Mesendoderm (in vitro differentiated cells): ENCODE results near the gene RNF5.

Source experiments
- DNase-seq: peaks from one replicate; pipeline ENCODE4 v3.0.0; 2013
- H2AK5ac ChIP-seq: 2 replicates; pipeline ENCODE4 v1.6.1; 2013; ENCODE audit warnings: low read length, inconsistent platforms
- H2BK120ac ChIP-seq: 2 replicates; pipeline ENCODE4 v1.6.1; 2013; ENCODE audit warnings: low read depth, mild to moderate bottlenecking, low read length, moderate library complexity, mixed read lengths
- H2BK15ac ChIP-seq: replicated peaks from 2 replicates; pipeline ENCODE4 v1.6.1; 2013; ENCODE audit warnings: low read depth, mild to moderate bottlenecking, moderate library complexity
- H2BK5ac ChIP-seq: 2 replicates; pipeline ENCODE4 v1.6.1; 2013; ENCODE audit warnings: low read length, inconsistent platforms
- H3K18ac ChIP-seq: 2 replicates; pipeline ENCODE4 v1.6.1; 2013; ENCODE audit warnings: mild to moderate bottlenecking, low read length, mixed read lengths
- H3K23ac ChIP-seq: one replicate; pipeline ENCODE4 v1.6.1; 2013; ENCODE audit warnings: low read length
- H3K27ac ChIP-seq: 2 replicates; pipeline ENCODE4 v1.5.1; 2013; ENCODE audit warnings: low read depth, mild to moderate bottlenecking, inconsistent platforms, low read length, moderate library complexity
- H3K27me3 ChIP-seq: 2 replicates; pipeline ENCODE4 v1.6.1; 2013; ENCODE audit warnings: low read length, control low read depth, mild to moderate bottlenecking, inconsistent platforms; ENCODE audit not compliant: insufficient read depth, poor library complexity
- H3K36me3 ChIP-seq: 2 replicates; pipeline ENCODE4 v1.6.1; 2013; ENCODE audit warnings: low read length, inconsistent platforms; ENCODE audit not compliant: control insufficient read depth, insufficient read depth
- H3K4ac ChIP-seq: one replicate; pipeline ENCODE4 v1.6.1; 2013; ENCODE audit warnings: low read depth, mild to moderate bottlenecking, low read length, moderate library complexity
- H3K4me1 ChIP-seq: 2 replicates; pipeline ENCODE4 v1.6.1; 2013; ENCODE audit warnings: low read depth, low read length, inconsistent platforms; ENCODE audit not compliant: control insufficient read depth
- H3K4me2 ChIP-seq: 2 replicates; pipeline ENCODE4 v1.6.1; 2013; ENCODE audit warnings: low read length
- H3K4me3 ChIP-seq: 2 replicates; pipeline ENCODE4 v1.5.1; 2013; ENCODE audit warnings: mild to moderate bottlenecking, low read length
- H3K56ac ChIP-seq: one replicate; pipeline ENCODE4 v1.6.1; 2013; ENCODE audit warnings: low read length
- H3K79me1 ChIP-seq: 2 replicates; pipeline ENCODE4 v1.6.1; 2013; ENCODE audit warnings: low read length, inconsistent platforms
- H3K79me2 ChIP-seq: 2 replicates; pipeline ENCODE4 v1.6.1; 2013; ENCODE audit warnings: mild to moderate bottlenecking, low read length; ENCODE audit not compliant: control insufficient read depth, insufficient read depth
- H3K9ac ChIP-seq: 2 replicates; pipeline ENCODE4 v1.6.1; 2013; ENCODE audit warnings: low read length, inconsistent platforms
- H4K5ac ChIP-seq: one replicate; pipeline ENCODE4 v1.6.1; 2013; ENCODE audit warnings: low read length
- H4K8ac ChIP-seq: one replicate; pipeline ENCODE4 v1.6.1; 2013; ENCODE audit warnings: low read depth, mild to moderate bottlenecking, control low read depth, low read length, moderate library complexity
- WGBS: extraction: QIAGEN DNeasy Blood & Tissue Kit; methylation state at CpG from one replicate; pipeline ENCODE4 v1.1.7; 2013; ENCODE audit warnings: low lambda C conversion rate, missing lambda C conversion rate; ENCODE audit not compliant: insufficient coverage; ENCODE audit errors: extremely low coverage; 5-methylcytosine and 5-hydroxymethylcytosine counted together

The RNF5 gene

GRCh38 chr6:32154514-32155161 lies 23.6 kb upstream of the RNF5 start:
- no peak overlapping the region for H2BK5ac ChIP-seq
- peaks cover 8% of the 10 kb centered on the region for H3K79me1 ChIP-seq
- H3K56ac ChIP-seq = peak overlapping the region; percentile 97
- H3K4ac ChIP-seq = no peak overlapping the region
- no peak overlapping the region for H4K8ac ChIP-seq
- H3K4me2 ChIP-seq = peak overlapping the region; percentile 95
- H2BK120ac ChIP-seq = no peak overlapping the region
- H3K36me3 ChIP-seq = peaks cover 2% of the 10 kb centered on the region
- peak overlapping the region; percentile 95 for H3K4me3 ChIP-seq
- H2AK5ac ChIP-seq = no peak overlapping the region
- H3K4me1 ChIP-seq = peaks cover 15% of the 10 kb centered on the region
- H3K9ac ChIP-seq = peak overlapping the region; percentile 96
- peak overlapping the region; percentile 62 for H3K27ac ChIP-seq
- H3K18ac ChIP-seq = no peak overlapping the region
- no peak overlapping the region for H4K5ac ChIP-seq
- no peaks in the 10 kb centered on the region for H3K79me2 ChIP-seq
- no peaks in the 10 kb centered on the region for H3K27me3 ChIP-seq
- peak; percentile 90 for DNase-seq
- no CpG with 5 or more reads among the region's 34 CpGs for WGBS
- no peak overlapping the region for H3K23ac ChIP-seq
- H2BK15ac ChIP-seq = no peak overlapping the region

- no CpG with 5 or more reads among the region's 9 CpGs for WGBS
- H2BK120ac ChIP-seq = no peak overlapping the region
- peaks cover 9% of the 10 kb centered on the region for H3K4me1 ChIP-seq
Observed at GRCh38 chr6:32156891-32157290, 21.3 kb upstream of the RNF5 start.

GRCh38 chr6:32158052-32158451 lies 20.2 kb upstream of the RNF5 start:
- no peak overlapping the region for H3K56ac ChIP-seq
- no peak overlapping the region for H4K8ac ChIP-seq
- H2BK120ac ChIP-seq = no peak overlapping the region
- no peak overlapping the region for H2AK5ac ChIP-seq
- DNase-seq = no peak
- H3K4me2 ChIP-seq = no peak overlapping the region
- no peak overlapping the region for H2BK5ac ChIP-seq
- no peak overlapping the region for H2BK15ac ChIP-seq
- no peaks in the 10 kb centered on the region for H3K79me2 ChIP-seq
- peaks cover 8% of the 10 kb centered on the region for H3K79me1 ChIP-seq
- no peak overlapping the region for H3K4ac ChIP-seq
- H3K9ac ChIP-seq = no peak overlapping the region
- H3K27ac ChIP-seq = no peak overlapping the region
- peaks cover 3% of the 10 kb centered on the region for H3K4me1 ChIP-seq
- H3K36me3 ChIP-seq = peaks cover 2% of the 10 kb centered on the region
- H3K18ac ChIP-seq = no peak overlapping the region
- no peak overlapping the region for H4K5ac ChIP-seq
- H3K23ac ChIP-seq = no peak overlapping the region
- H3K4me3 ChIP-seq = no peak overlapping the region
- H3K27me3 ChIP-seq = no peaks in the 10 kb centered on the region

More at GRCh38 chr6:32156891-32157290, 21.3 kb upstream of the RNF5 start:
- no peak overlapping the region for H3K27ac ChIP-seq
- H2BK15ac ChIP-seq = no peak overlapping the region
- no peak for DNase-seq
- H3K79me2 ChIP-seq = no peaks in the 10 kb centered on the region
- H3K4me2 ChIP-seq = no peak overlapping the region
- H4K5ac ChIP-seq = no peak overlapping the region
- no peaks in the 10 kb centered on the region for H3K27me3 ChIP-seq
- H3K9ac ChIP-seq = no peak overlapping the region
- H3K4me3 ChIP-seq = no peak overlapping the region
- H4K8ac ChIP-seq = no peak overlapping the region
- H3K4ac ChIP-seq = no peak overlapping the region
- H3K36me3 ChIP-seq = peaks cover 2% of the 10 kb centered on the region
- H3K56ac ChIP-seq = no peak overlapping the region
- peaks cover 8% of the 10 kb centered on the region for H3K79me1 ChIP-seq
- H2BK5ac ChIP-seq = no peak overlapping the region
- no peak overlapping the region for H3K23ac ChIP-seq
- no peak overlapping the region for H3K18ac ChIP-seq
- H2AK5ac ChIP-seq = no peak overlapping the region

- Histone ChIP-seq H2BK120ac (no peak overlapping the region), H3K23ac (no peak overlapping the region), H3K36me3 (no peaks in the 10 kb centered on the region), H3K27ac (peak overlapping the region; percentile 46), H3K9ac (no peak overlapping the region), H2BK15ac (no peak overlapping the region), H3K4me1 (no peaks in the 10 kb centered on the region), H3K27me3 (no peaks in the 10 kb centered on the region), H3K18ac (no peak overlapping the region), H3K79me2 (no peaks in the 10 kb centered on the region), H3K56ac (no peak overlapping the region), H3K79me1 (no peaks in the 10 kb centered on the region), H2AK5ac (no peak overlapping the region), H4K8ac (no peak overlapping the region), H4K5ac (no peak overlapping the region), H3K4ac (no peak overlapping the region), H3K4me2 (no peak overlapping the region), H3K4me3 (no peak overlapping the region), H2BK5ac (no peak overlapping the region)
- no CpG with 5 or more reads among the region's 7 CpGs for WGBS
- DNase-seq = no peak
Observed at GRCh38 chr6:32163559-32164258, 14.5 kb upstream of the RNF5 start.

- Histone ChIP-seq H2BK15ac (no peak within 1 kb of the TSS), H2BK5ac (no peak within 1 kb of the TSS), H2BK120ac (no peak within 1 kb of the TSS), H2AK5ac (no peak within 1 kb of the TSS), H3K23ac (no peak within 1 kb of the TSS), H3K79me1 (no peaks in the 10 kb centered on the region), H3K4me3 (no peak within 1 kb of the TSS), H3K4me2 (no peak within 1 kb of the TSS), H3K9ac (no peak within 1 kb of the TSS), H3K27ac (peak within 1 kb of the TSS; percentile 46), H3K36me3 (no peaks in the 10 kb centered on the region), H3K79me2 (no peaks in the 10 kb centered on the region), H4K8ac (no peak within 1 kb of the TSS), H3K27me3 (no peaks in the 10 kb centered on the region), H3K4ac (no peak within 1 kb of the TSS), H4K5ac (no peak within 1 kb of the TSS), H3K4me1 (no peaks in the 10 kb centered on the region), H3K56ac (no peak within 1 kb of the TSS), H3K18ac (no peak within 1 kb of the TSS)
- no peak for DNase-seq
Observed at GRCh38 chr6:32164295-32164694, 13.9 kb upstream of the RNF5 start, which contains the start of gene EGFL8. Gene EGFL8 (plus strand): TSS chr6:32164595. CDS start chr6:32166166, 1,571 bp downstream.
